ENCODE measurements around the gene SSBP2. TPM values are rescaled to one million over a fixed set of nuclear protein-coding genes. Genes with fewer than 3 reads are reported as not detected.
"Not testable (repeated sequence)": the region's sequence is repeated elsewhere in the genome, so short reads cannot be mapped to it uniquely, and the experiment has no call there.

The SSBP2 gene
- polyA plus RNA-seq, 12 donors: 32.9 to 79.9 (median 63.4) TPM; not detected in 1

DNA sequence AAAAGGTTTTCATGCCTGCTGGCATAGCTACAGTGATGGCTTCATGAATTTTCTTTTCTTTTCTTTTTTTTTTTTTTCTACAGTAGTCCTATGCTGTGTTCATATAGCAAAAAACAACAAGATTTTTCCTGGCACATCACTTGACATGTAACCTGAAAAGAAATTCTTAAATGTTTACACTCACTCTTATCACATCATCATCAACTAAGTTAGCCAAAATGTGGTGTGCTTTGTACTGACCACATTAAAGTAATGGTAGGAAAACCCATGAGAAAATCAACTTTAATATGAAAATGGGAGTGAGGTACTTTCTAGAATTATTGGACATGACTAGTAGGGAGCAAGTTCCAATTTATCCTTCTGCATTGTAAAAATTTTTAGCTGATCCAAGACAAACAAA is 146.7 kb downstream of the SSBP2 start:
- no peak for DNase-seq

GRCh38 chr5:81601919-81602318 is 149.0 kb downstream of the SSBP2 start:
- DNase-seq: no peak

DNA sequence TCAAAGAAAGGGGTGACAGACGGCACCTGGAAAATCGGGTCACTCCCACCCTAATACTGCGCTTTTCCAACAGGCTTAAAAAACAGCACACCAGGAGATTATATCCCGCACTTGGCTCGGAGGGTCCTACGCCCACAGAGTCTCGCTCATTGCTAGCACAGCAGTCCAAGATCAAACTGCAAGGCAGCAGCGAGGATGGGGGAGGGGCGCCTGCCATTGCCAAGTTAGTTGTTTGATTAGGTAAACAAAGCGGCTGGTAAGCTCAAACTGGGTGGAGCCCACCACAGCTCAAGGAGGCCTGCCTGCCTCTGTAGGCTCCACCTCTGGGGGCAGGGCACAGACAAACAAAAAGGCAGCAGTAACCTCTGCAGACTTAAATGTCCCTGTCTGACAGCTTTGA is 158.8 kb downstream of the SSBP2 start:
- DNase-seq: not testable (repeated sequence)

- DNase-seq: no peak
These were observed 160.2 kb downstream of the SSBP2 start for GRCh38 chr5:81590498-81591384.

- no peak for DNase-seq
These were observed 171.5 kb downstream of the SSBP2 start for GRCh38 chr5:81579262-81579924.

DNA sequence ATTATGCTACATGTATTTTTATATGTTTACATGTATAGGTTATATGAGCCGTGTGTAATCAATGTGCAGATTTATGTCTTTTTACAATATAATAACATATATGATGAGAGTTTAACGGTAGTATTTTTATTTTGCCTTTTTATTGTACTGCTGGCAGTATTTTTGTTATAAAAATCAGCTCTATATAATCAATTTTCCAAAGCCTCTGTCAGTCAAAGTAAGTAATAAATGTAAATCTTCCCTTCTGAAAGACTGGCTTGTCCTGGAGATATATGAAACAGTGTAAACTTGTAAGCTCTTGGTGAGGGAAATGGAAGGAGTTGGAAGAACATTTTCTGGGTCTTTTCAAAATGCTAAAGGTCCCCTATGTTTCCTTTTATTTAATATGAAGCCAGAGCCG is 173.8 kb downstream of the SSBP2 start:
- DNase-seq: no peak

DNA sequence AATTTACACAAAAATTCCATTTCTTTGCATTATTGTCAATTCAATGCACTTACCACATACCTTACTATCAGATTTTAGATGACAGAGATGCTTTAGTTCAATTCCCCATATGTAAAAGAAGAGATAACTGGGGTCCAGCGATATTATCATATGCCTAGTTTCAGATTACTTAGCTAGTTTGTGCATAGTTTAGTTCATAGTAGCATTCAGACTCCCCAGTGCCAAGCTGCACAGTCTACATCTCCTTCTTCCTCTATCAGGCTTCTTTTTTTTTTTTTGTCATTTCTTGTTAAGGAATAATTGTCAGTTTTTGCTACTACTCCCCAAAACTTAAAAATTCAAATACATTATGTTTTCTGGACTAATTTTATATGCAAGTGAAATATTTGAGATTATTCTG is 175.0 kb downstream of the SSBP2 start:
- no peak for DNase-seq

GRCh38 chr5:81572201-81572600 is 178.7 kb downstream of the SSBP2 start:
- peak; percentile 54 for DNase-seq

DNA sequence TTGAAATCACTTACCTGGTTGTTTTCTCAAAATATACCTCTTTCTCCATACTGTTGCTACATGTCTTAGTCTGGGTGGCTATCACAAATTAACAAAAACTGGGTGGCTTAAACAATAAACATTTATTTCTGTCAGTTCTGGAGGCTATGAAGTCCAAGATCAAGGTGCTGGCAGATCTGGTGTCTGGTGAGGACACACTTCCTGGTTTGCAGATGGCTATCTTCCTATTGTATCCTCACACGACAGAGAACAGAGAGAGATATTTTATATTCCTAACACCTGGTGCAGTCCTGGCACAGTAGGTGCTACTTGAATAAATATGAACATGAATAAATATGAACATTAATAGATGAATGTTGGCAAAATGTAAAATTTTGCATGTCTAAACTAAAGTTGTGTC is 192.7 kb downstream of the SSBP2 start:
- DNase-seq: no peak

- no peak for DNase-seq
These were observed 194.1 kb downstream of the SSBP2 start for GRCh38 chr5:81556809-81557208.

DNA sequence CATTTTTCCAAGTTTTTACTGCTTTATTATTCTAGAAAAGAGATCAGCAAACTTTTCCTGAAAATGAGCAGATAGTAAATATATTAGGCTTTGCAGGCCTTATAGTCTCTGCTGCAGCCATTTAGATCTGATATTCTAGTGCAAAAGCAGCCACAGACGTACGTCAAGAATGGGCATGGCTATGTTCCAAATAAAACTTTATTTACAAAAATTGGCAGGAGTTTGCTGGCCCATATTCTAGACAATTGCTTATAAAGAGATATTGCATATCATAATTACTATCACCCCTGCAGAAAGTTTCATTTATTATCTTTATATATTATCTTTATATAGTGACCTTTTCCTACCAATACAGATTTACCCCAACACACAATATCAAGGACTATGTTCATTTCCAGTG is 195.0 kb downstream of the SSBP2 start:
- DNase-seq: no peak

GRCh38 chr5:81554647-81555046 is 196.2 kb downstream of the SSBP2 start:
- DNase-seq: no peak

DNA sequence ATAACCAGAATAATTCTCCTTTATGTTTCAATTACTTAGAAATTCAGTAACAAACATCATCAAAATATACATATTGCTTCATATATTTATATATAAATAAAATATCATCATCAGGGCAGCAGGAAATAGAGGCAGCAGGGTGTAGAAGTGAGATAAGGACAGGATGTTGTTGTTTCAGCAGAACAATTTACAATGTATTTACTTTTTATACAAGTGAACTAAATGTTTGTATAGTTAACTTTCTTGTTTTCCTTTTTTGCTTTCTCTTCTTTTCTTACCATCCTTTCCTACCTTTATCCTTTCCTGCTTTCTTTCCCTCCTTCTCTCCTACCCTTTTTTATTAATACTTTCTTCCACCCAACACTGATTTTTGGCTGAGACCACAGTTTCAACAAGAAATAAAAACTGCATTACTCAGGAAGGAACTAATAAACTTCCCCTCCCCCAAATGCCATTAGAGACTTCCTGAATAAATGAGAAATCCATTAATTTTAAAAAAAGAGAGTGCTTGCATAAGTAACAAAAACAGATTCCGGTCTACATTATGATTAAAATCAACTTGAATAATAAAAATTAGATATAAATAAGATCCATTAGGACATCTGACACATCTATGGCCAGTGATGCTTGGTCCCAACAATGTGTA is 197.2 kb downstream of the SSBP2 start:
- DNase-seq: no peak

DNA sequence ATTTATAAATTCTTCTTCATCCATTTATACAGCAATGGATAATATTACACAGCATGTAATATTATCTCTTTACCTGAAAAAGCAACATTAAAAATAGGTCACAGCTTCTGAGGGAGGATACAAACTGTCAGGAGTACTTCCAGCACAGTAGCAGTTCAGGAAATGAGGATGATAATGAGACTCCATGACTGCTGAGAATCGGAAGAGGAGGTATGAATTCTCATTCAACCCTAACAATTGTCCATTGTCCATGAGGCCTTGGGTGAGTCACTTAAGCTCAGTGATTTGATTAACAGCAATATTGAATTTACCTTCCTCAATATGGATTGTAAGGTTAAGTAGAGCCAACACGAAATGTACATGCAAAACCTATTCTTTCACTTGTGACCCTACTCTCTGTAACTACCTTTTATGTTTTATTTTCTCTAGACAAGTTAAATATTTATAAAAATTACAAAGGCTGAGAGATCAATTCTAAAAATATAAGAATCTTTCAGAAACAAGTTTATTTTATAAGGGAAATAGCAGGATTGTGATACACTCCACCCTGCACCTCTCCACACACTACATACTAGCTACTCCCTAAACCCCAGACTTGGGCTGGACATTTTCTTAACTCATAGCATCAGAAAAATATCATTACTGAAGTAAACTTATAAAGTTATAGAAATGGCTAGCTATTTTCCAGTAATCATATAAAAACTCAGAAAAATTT is 197.9 kb downstream of the SSBP2 start:
- no peak for DNase-seq

DNA sequence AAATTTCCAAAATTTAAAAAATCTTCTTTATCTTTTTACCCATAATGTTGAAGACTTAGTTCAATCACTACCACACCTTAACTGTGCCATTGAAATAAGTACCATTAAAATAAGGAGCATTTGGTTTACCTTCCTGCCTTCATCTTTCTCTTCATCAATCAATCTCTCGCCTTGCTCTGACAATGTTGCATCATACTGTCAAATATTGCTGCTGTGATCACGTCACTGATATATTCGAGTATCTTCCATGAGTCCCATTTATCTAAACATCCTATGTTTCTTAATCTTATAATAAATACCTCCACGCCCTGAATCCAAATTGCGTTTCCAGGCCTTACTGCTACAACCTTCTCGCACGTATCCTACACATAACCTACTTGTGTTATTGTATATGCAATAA is 201.8 kb downstream of the SSBP2 start:
- DNase-seq: no peak

DNA sequence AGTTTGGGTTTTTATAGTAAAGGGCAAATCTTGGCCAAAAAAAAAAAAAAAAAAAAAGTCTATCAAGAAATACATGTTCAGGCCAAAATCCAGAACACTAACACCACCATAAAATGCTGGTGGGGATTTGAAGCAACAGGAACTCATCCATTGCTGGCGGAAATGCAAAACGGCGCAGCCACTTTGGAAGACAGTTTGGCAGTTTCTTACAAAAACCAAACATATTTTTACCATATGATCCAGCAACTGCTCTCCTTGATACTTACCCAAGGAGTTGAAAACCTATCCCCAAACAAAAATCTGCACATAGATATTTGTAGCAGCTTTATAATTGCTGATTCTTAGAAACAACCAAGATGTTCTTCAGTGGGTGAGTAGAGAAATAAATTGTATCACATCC is 203.9 kb downstream of the SSBP2 start:
- no peak for DNase-seq

- no peak for DNase-seq
These were observed 205.0 kb downstream of the SSBP2 start for GRCh38 chr5:81545911-81546310.

GRCh38 chr5:81544351-81545018 is 206.4 kb downstream of the SSBP2 start:
- no peak for DNase-seq

GRCh38 chr5:81542242-81542641 is 208.7 kb downstream of the SSBP2 start:
- no peak for DNase-seq

DNA sequence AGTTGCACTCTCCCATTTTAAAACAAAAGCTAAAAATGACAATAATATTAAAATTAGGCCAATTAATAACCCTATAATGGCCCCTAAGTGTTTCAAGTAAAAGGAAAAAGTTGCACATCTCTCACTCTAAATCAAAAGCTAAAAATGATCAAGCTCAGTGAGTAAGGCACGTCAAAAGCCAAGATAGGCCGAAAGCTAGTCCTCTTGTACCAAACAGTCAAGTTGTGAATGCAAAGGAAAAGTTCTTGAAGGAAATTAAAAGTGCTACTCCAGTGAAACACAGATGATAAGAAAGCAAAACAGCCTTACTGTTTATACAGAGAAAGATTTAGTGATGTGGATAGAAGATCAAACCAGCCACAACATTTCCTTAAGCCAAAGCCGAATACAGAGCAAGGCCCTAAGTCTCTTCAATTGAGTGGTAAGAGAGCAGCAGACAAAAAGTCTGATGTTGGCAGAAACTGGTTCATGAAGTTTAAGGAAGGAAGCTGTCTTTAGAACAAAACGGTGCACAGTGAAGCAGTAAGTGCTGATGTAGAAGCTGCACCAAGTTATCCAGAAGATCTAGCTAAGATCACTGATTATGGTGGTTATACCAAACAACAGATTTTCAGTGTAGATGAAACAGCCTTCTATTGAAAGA is 212.9 kb downstream of the SSBP2 start:
- DNase-seq: no peak

GRCh38 chr5:81534441-81534840 is 216.5 kb downstream of the SSBP2 start:
- no peak for DNase-seq
